GM10266 (cell line): ENCODE measurements around the gene SCT.

ENCODE experiments used
- DNase-seq: peaks from one replicate; pipeline ENCODE4 v3.0.0; 2012; ENCODE audit errors: extremely low spot score
- CTCF ChIP-seq: IDR thresholded peaks from 2 replicates; pipeline ENCODE4 v1.5.1; 2012; ENCODE audit warnings: mild to moderate bottlenecking, low read depth; ENCODE audit not compliant: control insufficient read depth, insufficient read depth; ENCODE audit errors: missing control alignments

Gene SCT

GRCh38 chr11:586376-587316 lies 40.3 kb downstream of the SCT start:
- DNase-seq: no peak
- TF ChIP-seq CTCF: no peak

DNA sequence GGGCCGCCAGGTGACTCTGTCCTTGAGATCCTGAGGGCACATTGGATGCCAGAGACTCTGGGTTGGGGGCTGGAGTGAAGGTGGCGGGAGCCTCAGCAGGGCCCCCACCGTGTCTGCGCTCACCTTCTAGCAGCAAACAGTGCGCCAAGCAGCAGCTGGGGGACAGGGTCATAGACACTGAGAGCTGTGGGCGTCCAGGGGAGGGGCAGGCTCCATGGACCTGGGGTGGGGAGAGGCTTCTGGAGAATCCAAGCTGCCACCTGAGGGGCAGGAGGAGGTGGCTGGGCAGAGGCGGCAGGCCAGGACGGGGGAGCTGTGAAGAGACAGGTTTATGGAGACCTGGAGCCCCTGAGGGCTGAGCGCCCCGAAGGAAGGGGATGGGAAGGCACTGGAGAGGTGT lies 42.7 kb downstream of the SCT start:
- DNase-seq: no peak
- no peak for TF ChIP-seq CTCF

DNA sequence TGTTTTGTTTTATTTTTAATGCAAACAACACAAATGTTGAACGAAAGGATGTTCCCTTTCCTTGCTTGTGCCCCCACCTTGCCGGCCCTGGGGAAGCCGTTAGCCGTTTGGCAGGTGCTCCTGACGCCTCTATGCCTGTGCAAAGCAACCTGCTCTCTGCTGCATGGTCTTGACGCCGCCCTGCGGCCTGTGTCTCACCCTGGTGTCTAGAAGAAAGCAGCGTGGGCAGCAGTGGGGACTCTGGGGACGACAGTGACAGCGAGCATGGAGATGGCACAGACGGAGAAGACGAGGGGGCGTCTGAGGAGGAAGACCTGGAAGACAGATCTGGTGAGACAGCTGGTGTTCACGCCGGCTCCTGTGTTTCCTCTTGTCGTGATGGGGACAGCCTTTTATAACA lies 45.2 kb downstream of the SCT start:
- no peak for DNase-seq
- TF ChIP-seq CTCF: no peak

DNA sequence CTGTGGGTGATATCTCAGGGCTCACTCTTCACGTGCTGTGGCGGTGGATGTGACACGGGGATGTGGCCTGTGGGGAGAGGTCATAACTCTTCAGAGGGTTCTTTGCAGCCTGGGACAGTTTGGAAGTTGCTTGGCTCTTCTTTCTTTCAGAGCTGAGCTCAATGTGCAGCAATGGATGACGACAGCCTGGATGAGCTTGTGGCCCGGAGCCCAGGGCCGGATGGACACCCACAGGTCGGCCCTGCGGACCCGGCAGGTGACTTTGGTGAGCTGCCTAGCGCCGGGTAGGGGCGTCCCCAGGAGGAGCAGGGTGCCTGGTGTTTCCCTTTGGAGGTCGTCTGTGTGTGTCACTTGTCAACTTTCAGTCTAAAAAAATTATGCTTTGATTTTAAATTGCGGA lies 45.6 kb downstream of the SCT start:
- DNase-seq: no peak
- no peak for TF ChIP-seq CTCF

DNA sequence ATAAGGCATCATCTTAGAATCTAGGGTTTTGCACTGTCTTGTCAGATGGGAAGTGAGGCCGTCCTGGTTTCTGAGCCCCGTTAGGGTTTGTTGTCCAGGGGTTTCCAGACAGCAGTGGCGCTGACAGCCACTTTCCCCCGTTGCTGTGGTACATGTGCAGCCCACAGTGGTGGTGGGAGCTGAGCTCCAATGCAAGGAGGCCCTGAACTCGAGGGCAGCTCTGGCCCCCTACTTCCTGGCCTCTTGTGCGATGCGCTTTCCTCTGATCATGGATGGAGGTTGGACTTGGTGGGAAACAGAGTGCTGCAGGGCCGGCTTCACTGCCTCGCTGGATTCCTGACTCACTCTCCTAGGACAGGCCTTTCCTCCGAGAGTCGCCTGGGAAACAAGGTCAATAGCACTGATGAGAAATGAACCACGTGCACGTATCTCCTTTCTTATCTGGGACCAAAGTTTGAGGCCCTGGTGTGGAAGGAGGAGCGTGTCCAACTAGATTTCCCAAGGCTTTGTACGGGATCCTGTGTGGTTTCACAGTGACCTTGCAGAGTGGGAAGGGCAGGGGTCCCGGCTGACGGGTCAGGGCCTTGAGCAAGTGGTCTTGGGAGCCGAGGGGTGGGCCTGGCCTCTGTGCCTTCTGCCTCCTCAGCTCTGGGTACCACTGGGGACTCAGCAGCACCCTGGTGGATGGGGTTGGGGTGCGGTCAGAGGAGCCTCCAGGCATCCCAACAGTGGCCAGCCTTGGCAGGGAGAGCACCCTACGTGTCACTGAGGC lies 47.0 kb downstream of the SCT start:
- TF ChIP-seq CTCF: no peak
- no peak for DNase-seq

GRCh38 chr11:578276-579035 lies 48.5 kb downstream of the SCT start:
- no peak for DNase-seq
- TF ChIP-seq CTCF: no peak
